Measurements from ENCODE around the gene PPP1R3E. TPM values are rescaled to one million over a fixed set of nuclear protein-coding genes. Genes with fewer than 3 reads are reported as not detected.

Gene PPP1R3E
- total and polyA plus RNA-seq, 2 of the 13 experiments (the other 11 are each of a cell fraction or from before 2014, with no cell fraction given) = 16.5 to 26.5 TPM

DNA sequence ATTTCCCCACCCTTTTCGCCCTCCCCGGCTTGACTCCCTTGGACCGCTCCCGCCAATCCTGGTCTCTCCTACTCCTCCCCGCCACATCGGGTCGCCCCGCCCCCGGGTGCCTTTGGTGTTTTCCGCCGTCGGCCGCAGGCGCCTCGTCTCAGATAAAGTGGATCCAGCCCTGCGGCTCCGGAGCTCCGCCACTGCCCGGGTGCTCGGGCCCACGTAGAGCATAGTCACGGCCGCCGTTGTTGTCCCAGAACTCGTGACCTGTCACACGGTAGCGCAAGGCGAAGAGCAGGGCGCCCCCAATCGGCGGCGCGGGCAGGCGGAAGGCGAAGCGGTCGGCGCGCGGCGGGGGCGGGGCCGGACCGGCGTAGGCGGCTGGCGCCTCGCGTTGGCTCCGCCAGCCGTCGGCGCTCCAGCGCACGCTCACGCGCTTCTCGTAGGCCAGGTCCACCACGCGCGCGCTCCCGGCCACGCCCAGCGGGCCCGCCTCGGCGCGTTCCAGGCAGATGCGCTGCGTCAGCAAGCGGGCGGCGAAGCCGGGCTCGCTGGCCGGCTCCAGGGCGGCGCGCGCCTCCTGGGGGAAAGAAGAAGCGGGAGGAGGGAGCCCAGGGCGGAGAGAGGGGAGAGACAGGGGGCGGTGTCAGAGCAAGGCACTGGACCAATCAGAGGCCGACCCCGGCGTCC is 1.2 kb downstream of the PPP1R3E start (continued):
- TF ChIP-seq, protein P1, sequence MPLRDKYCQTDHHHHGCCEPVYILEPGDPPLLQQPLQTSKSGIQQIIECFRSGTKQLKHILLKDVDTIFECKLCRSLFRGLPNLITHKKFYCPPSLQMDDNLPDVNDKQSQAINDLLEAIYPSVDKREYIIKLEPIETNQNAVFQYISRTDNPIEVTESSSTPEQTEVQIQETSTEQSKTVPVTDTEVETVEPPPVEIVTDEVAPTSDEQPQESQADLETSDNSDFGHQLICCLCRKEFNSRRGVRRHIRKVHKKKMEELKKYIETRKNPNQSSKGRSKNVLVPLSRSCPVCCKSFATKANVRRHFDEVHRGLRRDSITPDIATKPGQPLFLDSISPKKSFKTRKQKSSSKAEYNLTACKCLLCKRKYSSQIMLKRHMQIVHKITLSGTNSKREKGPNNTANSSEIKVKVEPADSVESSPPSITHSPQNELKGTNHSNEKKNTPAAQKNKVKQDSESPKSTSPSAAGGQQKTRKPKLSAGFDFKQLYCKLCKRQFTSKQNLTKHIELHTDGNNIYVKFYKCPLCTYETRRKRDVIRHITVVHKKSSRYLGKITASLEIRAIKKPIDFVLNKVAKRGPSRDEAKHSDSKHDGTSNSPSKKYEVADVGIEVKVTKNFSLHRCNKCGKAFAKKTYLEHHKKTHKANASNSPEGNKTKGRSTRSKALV (CRISPR knock-in tag; IDR thresholded peaks at IDR 0.05) = no peak; the same call in 1 of the 2 replicates
- TF ChIP-seq MTA1 (CRISPR knock-in tag; IDR thresholded peaks at IDR 0.05; ENCODE audit: borderline replicate concordance) (peak; percentile 58), RARG (CRISPR knock-in tag; IDR thresholded peaks at IDR 0.05; ENCODE audit: low read depth) (no peak), GTF3A (CRISPR knock-in tag; conservative IDR thresholded peaks at IDR 0.05) (no peak), MIER2 (CRISPR knock-in tag; IDR thresholded peaks at IDR 0.05) (peak; percentile 87), ZSCAN22 (CRISPR knock-in tag; IDR thresholded peaks at IDR 0.05) (no peak), MLLT10 (CRISPR knock-in tag; IDR thresholded peaks at IDR 0.05) (no peak), ZNF10 (CRISPR knock-in tag; IDR thresholded peaks at IDR 0.05; ENCODE audit: borderline replicate concordance, low read depth) (no peak), ZKSCAN5 (CRISPR knock-in tag; IDR thresholded peaks at IDR 0.05) (0 out of 2 replicates have a peak, but pooled peaks have one; percentile 58), JUNB (CRISPR knock-in tag; IDR thresholded peaks at IDR 0.05; ENCODE audit: borderline replicate concordance) (no peak), CREB1 (IDR thresholded peaks at IDR 0.05) (peak; percentile 84), CREB1 (CRISPR knock-in tag; IDR thresholded peaks at IDR 0.05) (no peak), NONO (IDR thresholded peaks at IDR 0.05) (no peak), NONO (CRISPR knock-in tag; conservative IDR thresholded peaks at IDR 0.05) (no peak), KLF11 (CRISPR knock-in tag; IDR thresholded peaks at IDR 0.05) (0 out of 2 replicates have a peak, but pooled peaks have one; percentile 42), ZNF773 (CRISPR knock-in tag; IDR thresholded peaks at IDR 0.05; ENCODE audit: borderline replicate concordance) (no peak), PTBP1 (IDR thresholded peaks at IDR 0.05; ENCODE audit: low read depth, low read length, poor library complexity, severe bottlenecking) (peak; percentile 90), ELF1 (CRISPR knock-in tag; IDR thresholded peaks at IDR 0.05) (peak; percentile 87)
- TF ChIP-seq, protein P2, sequence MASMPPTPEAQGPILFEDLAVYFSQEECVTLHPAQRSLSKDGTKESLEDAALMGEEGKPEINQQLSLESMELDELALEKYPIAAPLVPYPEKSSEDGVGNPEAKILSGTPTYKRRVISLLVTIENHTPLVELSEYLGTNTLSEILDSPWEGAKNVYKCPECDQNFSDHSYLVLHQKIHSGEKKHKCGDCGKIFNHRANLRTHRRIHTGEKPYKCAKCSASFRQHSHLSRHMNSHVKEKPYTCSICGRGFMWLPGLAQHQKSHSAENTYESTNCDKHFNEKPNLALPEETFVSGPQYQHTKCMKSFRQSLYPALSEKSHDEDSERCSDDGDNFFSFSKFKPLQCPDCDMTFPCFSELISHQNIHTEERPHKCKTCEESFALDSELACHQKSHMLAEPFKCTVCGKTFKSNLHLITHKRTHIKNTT (CRISPR knock-in tag; IDR thresholded peaks at IDR 0.05) = peak; percentile 13; the same call in 1 of the 2 replicates
- TF ChIP-seq, protein P3, sequence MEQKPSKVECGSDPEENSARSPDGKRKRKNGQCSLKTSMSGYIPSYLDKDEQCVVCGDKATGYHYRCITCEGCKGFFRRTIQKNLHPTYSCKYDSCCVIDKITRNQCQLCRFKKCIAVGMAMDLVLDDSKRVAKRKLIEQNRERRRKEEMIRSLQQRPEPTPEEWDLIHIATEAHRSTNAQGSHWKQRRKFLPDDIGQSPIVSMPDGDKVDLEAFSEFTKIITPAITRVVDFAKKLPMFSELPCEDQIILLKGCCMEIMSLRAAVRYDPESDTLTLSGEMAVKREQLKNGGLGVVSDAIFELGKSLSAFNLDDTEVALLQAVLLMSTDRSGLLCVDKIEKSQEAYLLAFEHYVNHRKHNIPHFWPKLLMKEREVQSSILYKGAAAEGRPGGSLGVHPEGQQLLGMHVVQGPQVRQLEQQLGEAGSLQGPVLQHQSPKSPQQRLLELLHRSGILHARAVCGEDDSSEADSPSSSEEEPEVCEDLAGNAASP (CRISPR knock-in tag; IDR thresholded peaks at IDR 0.05; ENCODE audit: borderline replicate concordance) = peak; percentile 81
- TF ChIP-seq, protein P4, sequence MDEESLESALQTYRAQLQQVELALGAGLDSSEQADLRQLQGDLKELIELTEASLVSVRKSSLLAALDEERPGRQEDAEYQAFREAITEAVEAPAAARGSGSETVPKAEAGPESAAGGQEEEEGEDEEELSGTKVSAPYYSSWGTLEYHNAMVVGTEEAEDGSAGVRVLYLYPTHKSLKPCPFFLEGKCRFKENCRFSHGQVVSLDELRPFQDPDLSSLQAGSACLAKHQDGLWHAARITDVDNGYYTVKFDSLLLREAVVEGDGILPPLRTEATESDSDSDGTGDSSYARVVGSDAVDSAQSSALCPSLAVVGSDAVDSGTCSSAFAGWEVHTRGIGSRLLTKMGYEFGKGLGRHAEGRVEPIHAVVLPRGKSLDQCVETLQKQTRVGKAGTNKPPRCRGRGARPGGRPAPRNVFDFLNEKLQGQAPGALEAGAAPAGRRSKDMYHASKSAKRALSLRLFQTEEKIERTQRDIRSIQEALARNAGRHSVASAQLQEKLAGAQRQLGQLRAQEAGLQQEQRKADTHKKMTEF (CRISPR knock-in tag; IDR thresholded peaks at IDR 0.05) = peak; percentile 29
- TF ChIP-seq, protein P5, sequence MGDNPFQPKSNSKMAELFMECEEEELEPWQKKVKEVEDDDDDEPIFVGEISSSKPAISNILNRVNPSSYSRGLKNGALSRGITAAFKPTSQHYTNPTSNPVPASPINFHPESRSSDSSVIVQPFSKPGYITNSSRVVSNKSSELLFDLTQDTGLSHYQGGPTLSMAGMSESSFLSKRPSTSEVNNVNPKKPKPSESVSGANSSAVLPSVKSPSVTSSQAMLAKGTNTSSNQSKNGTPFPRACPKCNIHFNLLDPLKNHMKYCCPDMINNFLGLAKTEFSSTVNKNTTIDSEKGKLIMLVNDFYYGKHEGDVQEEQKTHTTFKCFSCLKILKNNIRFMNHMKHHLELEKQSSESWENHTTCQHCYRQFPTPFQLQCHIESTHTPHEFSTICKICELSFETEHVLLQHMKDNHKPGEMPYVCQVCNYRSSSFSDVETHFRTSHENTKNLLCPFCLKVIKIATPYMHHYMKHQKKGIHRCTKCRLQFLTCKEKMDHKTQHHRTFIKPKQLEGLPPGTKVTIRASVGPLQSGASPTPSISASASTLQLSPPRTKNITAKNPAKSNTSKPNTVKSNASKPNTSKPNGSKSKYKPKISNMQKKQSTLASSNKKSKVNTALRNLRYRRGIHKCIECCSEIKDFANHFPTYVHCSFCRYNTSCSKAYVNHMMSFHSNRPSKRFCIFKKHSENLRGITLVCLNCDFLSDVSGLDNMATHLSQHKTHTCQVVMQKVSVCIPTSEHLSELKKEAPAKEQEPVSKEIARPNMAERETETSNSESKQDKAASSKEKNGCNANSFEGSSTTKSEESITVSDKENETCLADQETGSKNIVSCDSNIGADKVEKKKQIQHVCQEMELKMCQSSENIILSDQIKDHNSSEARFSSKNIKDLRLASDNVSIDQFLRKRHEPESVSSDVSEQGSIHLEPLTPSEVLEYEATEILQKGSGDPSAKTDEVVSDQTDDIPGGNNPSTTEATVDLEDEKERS (CRISPR knock-in tag; IDR thresholded peaks at IDR 0.05) = no peak
